GM23248 (cell line): ENCODE measurements around the gene DHH.

Experiments used
- EZH2 ChIP-seq: fragments of 200-600 bp; sonication (generic); IDR thresholded peaks from 2 replicates; pipeline ENCODE4 v1.6.1; 2018; ENCODE audit warnings: antibody characterized with exemption, mild to moderate bottlenecking; ENCODE audit not compliant: insufficient read depth, poor library complexity, severe bottlenecking
- EZH2phosphoT487 ChIP-seq: fragments of 200-600 bp; sonication (generic); IDR thresholded peaks from 2 replicates; pipeline ENCODE4 v1.6.1; 2018; ENCODE audit warnings: antibody characterized with exemption, moderate library complexity, mild to moderate bottlenecking, low read depth; ENCODE audit not compliant: insufficient read depth

DNA sequence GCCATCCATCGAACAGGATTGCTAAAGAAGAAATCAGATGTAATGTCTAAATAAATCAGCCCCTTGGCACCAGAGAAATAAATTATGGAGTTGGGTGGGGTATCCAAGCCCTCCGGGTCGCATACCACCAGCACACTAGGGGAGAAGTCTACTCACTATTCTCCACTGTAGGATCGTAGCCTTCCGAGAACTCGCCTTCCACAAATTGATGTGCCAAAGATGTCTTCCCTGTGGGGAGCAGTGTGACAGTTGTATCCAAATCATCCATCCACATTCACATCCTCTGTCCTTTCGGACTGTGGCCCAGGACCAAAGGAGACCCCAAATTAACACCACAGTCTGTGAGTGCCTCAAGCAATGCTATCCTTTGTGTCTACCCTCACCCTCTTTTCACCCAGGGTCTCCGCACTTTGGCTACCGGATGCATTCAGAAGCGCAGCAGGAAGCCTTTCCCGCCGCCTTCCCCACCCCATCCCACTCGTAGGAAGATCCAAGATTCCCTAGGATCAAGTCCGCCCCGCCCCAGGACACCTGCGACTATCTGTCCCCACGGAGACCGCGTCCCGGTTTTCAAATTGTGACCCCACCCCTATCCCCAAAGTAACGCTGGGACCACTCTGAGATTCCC, 25.6 kb downstream of the DHH start:
- TF ChIP-seq EZH2 (no peak), EZH2phosphoT487 (no peak)
